ENCODE measurements around the gene RER1.

GRCh38 chr1:2392686-2393085, 1.0 kb downstream of the RER1 start:
- TF ChIP-seq POLR2A (IDR thresholded peaks at IDR 0.05; ENCODE audit: low read length) = no peak
- TF ChIP-seq GATA1 (IDR thresholded peaks at IDR 0.05; ENCODE audit: low read depth, low read length) = no peak

Measured in erythroblast (primary cell).